Stimulated activated naive B cell treated with anti-CD40 and anti-IgM and Interleukin-4, amounts not matched to agents 10 μg/mL and 1 μg/mL and 100 μg/mL, for 72 hours (primary cell): ENCODE data around the gene NSMCE1.
"Not testable (repeated sequence)": the region's sequence is repeated elsewhere in the genome, so short reads cannot be mapped to it uniquely, and the experiment has no call there.

ENCODE experiments used
- ATAC-seq, 2 donors: fragments of 150-1000 bp; cut with Tn5 transposase; replicated peaks; 2 replicates each; pipeline ENCODE4 v1.10.0; 2021; ENCODE audit warnings: moderate library complexity in 1 of 2
- DNase-seq: peaks from one replicate; pipeline ENCODE4 v3.0.0; 2021
- H3K27ac Mint-ChIP-seq: one replicate; pipeline ENCODE4 v1.8.0; 2022; ENCODE audit warnings: mild to moderate bottlenecking, mixed read lengths
- H3K27me3 Mint-ChIP-seq, 2 donors: one replicate each; pipeline ENCODE4 v1.8.0; 2022; ENCODE audit warnings: mixed read lengths in 2 of 2
- H3K36me3 Mint-ChIP-seq, 2 donors: one replicate each; pipeline ENCODE4 v1.8.0; 2022; ENCODE audit warnings: mixed read lengths in 2 of 2, mild to moderate bottlenecking in 1 of 2
- H3K4me1 Mint-ChIP-seq, 2 donors: one replicate each; pipeline ENCODE4 v1.8.0; 2022; ENCODE audit warnings: mixed read lengths in 2 of 2, mild to moderate bottlenecking in 1 of 2
- H3K4me3 Mint-ChIP-seq, 2 donors: one replicate each; pipeline ENCODE4 v1.8.0; 2022; ENCODE audit warnings: mild to moderate bottlenecking in 2 of 2, mixed read lengths in 2 of 2, moderate library complexity in 1 of 2
- H3K9me3 Mint-ChIP-seq, 2 donors: one replicate each; pipeline ENCODE4 v1.8.0; 2022; ENCODE audit warnings: mixed read lengths in 2 of 2, mild to moderate bottlenecking in 1 of 2

The NSMCE1 gene

DNA sequence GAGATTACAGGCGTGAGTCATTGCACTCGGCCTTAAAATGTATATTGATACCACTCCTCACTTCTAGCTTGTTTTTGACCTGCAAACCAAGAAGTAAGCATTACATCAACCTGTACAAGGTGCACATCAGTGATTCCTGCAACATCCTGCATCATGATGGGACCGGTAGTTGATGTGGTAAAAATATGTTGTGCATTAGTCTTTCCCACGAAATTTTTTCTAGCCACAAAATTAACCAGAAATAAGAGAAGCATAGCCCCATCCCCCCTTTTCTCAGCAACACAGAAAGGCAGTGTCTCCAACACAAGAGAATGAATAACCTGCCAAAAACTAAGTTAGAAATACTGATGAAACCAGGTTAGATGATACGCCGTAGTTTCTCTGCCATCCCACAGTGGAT, 21.1 kb upstream of the NSMCE1 start:
- DNase-seq (no peak), ATAC-seq (peak; percentile 69 to 77)
- Mint-ChIP-seq H3K9me3 (peaks cover 5 to 14% of the 10 kb centered on the region in 2 donors), H3K27ac (peak overlapping the region; percentile 95), H3K27me3 (no peaks in the 10 kb centered on the region), H3K4me1 (peaks cover 57 to 74% of the 10 kb centered on the region in 2 donors), H3K36me3 (peaks cover 10 to 22% of the 10 kb centered on the region in 2 donors), H3K4me3 (peak overlapping the region; percentile 19 to 26)

DNA sequence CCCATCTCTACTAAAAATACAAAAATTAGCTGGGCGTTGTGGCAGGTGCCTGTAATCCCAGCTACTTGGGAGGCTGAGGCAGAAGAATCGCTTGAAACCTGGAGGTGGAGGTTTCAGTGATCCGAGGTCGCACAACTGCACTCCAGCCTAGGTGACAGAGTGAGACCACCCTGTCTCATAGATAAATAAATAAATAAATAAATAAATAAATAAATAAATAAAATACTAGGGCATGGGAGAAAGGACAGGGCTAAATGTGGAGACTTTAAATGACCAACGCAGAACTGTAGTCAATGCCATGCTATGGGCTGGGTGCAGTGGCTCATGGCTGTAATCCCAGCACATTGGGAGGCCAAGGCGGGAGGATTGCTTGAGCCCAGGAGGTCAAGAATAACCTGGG, 19.7 kb upstream of the NSMCE1 start:
- H3K27me3 Mint-ChIP-seq, H3K27ac Mint-ChIP-seq, ATAC-seq, H3K4me3 Mint-ChIP-seq, DNase-seq: not testable (repeated sequence)
- H3K4me1 Mint-ChIP-seq: peaks cover 63 to 84% of the 10 kb centered on the region in 2 donors
- peaks cover 13 to 22% of the 10 kb centered on the region in 2 donors for H3K36me3 Mint-ChIP-seq
- H3K9me3 Mint-ChIP-seq: peaks cover 5 to 14% of the 10 kb centered on the region in 2 donors

DNA sequence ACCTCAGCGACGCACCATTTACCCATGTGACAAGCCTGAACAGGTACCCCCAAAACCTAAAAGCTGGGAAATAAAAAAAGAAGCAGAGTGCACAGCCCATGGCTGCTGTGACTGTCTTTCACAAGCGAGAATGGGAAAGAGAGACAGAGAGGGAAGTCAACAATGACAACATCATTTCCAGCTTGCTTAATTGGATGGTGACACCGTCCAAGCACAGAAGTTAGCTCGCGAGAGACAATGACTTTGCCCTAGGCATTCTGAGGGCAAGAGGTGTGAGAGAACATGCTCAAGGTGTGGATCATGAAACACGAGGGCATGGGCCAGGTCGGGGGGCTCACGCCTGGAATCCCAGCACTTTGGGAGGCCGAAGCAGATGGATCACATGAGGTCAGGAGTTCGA, 19.3 kb upstream of the NSMCE1 start:
- Mint-ChIP-seq H3K4me3 (no peak overlapping the region), H3K4me1 (peaks cover 63 to 83% of the 10 kb centered on the region in 2 donors), H3K36me3 (peaks cover 13 to 22% of the 10 kb centered on the region in 2 donors), H3K27me3 (no peaks in the 10 kb centered on the region), H3K27ac (peak overlapping the region; percentile 62), H3K9me3 (peaks cover 5 to 14% of the 10 kb centered on the region in 2 donors)
- DNase-seq: no peak
- no peak for ATAC-seq

DNA sequence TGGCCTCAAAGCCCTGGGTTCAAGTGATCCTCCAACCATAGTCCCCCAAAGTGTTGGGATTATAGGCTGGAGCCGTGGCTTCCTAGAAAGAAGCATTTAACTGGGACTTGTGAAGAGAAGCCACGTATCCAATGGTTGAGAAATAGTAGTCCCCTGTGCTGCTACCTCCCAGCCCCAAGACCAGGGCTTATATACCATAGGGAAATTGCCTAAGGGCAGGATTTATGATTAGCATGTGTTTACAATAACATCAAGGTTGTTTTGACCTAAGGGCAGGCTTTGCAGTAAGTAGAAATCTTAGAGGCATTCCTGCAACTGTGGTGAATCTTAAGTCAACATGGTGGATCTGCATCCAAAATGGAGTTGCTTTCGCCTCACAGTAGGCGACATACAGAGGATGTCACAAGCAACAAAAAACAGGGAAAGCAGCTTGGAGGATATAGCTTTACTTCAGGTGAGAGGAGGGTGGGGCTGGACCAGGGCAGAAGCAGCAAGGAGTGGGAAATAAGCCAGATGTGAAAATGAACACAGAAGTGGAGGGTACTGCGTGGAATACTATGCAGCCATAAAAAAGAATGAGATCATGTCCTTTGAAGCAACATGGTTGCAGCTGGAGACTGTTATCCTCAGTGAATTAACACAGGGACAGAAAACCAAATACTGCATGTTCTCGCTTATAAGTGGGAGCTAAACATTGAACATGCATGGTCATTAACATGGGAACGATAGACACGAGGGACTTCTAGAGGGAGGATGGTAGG, 18.7 kb upstream of the NSMCE1 start:
- DNase-seq (no peak), ATAC-seq (no peak)
- peaks cover 66 to 85% of the 10 kb centered on the region in 2 donors for H3K4me1 Mint-ChIP-seq
- H3K9me3 Mint-ChIP-seq: peaks cover 5 to 14% of the 10 kb centered on the region in 2 donors
- H3K27ac Mint-ChIP-seq: peak overlapping the region; percentile 94
- no peaks in the 10 kb centered on the region for H3K27me3 Mint-ChIP-seq
- no peak overlapping the region for H3K4me3 Mint-ChIP-seq
- H3K36me3 Mint-ChIP-seq: peaks cover 15 to 26% of the 10 kb centered on the region in 2 donors

DNA sequence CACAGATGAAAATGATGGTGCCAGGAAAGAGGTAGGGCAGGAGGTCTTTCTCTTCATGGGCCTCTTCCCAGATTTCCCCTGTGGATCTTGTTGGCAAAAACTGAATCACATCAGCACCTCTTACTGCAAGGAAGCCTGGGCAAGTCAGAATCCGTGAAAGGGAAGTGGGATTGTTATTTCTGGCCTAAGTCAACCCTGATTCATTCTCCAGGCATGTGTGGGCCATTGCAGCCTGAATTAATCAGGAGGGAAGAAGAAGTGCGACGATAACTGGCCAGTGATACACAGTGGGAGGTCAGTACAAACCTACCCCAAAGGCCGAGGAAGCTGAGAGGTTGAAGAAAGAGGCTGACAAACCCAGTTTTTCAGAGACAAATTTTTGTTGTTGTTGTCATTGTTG, 17.9 kb upstream of the NSMCE1 start:
- H3K36me3 Mint-ChIP-seq: peaks cover 18 to 26% of the 10 kb centered on the region in 2 donors
- H3K9me3 Mint-ChIP-seq: peaks cover 5 to 14% of the 10 kb centered on the region in 2 donors
- no peaks in the 10 kb centered on the region for H3K27me3 Mint-ChIP-seq
- peak overlapping the region; percentile 94 for H3K27ac Mint-ChIP-seq
- DNase-seq (no peak), ATAC-seq (no peak)
- peaks cover 66 to 84% of the 10 kb centered on the region in 2 donors for H3K4me1 Mint-ChIP-seq
- no peak overlapping the region for H3K4me3 Mint-ChIP-seq

DNA sequence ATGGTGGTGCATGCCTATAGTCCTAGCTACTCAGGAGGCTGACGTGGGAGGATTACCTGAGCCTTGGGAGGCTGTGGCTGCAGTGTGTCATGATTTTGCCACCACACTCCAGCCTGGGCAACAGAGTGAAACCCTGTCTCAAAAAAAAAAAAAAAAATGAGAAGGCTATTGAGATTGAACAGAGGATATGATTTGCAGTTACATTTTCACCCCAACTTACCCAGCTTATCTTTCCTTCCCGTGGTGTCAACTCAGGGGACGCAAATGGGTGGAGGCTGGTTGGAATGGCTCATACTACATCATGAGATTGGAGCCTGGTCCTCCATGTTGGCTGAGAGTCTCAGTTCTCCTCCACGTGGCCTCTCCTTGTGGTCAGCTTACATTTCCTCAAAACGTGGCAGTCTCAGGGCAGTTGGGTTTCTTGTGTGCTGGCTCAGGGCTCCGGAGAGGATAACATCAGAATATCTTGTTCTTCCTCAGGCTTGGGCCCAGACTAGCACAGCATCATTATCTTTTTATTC, 17.2 kb upstream of the NSMCE1 start:
- Mint-ChIP-seq H3K4me3 (peak overlapping the region; percentile 18 to 56), H3K9me3 (peaks cover 5 to 14% of the 10 kb centered on the region in 2 donors), H3K27me3 (no peaks in the 10 kb centered on the region), H3K36me3 (peaks cover 15 to 26% of the 10 kb centered on the region in 2 donors), H3K27ac (peak overlapping the region; percentile 94), H3K4me1 (peaks cover 60 to 82% of the 10 kb centered on the region in 2 donors)
- DNase-seq: no peak
- peak; percentile 40 to 45 for ATAC-seq

DNA sequence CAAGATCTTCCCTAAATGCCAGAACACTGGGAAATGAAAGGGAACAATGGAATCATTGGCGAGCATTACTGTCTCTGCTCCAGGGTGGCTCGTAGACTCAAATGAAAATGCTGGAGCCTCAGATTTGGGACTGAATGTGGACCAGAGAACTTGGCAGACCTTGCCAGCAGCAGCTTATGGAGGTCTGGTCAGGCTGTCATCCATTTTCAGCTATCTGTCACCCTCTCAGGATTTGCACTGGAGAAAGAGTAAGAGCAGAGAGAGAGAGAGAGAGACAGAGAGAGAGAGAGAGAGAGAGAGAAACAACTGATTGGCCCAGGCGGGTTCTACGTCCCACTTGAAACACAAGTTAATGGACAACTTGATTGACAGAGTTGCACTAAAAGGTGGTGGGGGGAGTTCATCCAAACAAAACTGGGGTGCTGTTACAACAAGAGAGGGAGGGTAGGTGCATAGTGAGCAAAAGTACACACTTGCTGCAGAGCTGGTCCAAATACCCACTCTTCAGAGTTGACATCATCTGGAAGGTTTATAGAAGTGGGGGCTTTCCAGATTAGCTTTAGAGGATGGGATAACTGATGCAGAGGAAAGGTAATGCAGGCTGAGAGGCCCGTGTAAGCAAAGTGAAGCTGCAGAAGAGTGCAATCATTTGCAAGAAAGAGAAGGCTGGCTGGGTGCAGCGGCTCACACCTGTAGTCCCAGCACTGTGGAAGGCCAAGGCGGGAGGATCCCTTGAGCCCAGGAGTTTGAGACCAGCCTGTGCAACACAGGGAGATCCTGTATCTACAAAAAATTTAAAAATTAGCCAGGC, 16.5 kb upstream of the NSMCE1 start:
- peaks cover 5 to 14% of the 10 kb centered on the region in 2 donors for H3K9me3 Mint-ChIP-seq
- peak overlapping the region; percentile 30 to 56 for H3K4me3 Mint-ChIP-seq
- peaks cover 54 to 76% of the 10 kb centered on the region in 2 donors for H3K4me1 Mint-ChIP-seq
- H3K27me3 Mint-ChIP-seq: no peaks in the 10 kb centered on the region
- ATAC-seq (peak; percentile 66 to 67), DNase-seq (no peak)
- H3K36me3 Mint-ChIP-seq: peaks cover 15 to 26% of the 10 kb centered on the region in 2 donors
- peak overlapping the region; percentile 94 for H3K27ac Mint-ChIP-seq

DNA sequence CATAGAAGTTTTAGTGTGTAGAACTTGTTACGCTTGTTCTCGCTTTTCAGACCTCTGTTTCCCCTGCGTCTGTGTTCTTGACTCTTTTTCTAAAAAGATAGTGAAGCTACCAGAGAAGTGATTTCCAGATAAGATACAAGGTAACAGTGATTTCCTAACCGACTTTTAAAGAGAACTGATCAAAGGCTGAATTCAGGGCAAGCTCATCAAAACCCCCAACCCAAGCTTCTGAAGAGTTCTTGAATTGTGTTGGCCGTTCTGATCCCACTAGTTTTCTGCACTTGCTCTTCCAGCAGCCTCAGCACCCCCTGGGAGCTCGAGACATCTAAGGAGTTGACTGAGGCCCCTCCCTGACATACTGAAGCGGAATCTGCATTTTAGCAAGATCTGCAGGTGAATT, 12.7 kb upstream of the NSMCE1 start:
- ATAC-seq: no peak
- H3K4me3 Mint-ChIP-seq: no peak overlapping the region
- H3K36me3 Mint-ChIP-seq: peaks cover 10 to 18% of the 10 kb centered on the region in 2 donors
- no peak overlapping the region for H3K27ac Mint-ChIP-seq
- H3K4me1 Mint-ChIP-seq: peaks cover 35 to 48% of the 10 kb centered on the region in 2 donors
- H3K9me3 Mint-ChIP-seq: peaks cover 0 to 2% of the 10 kb centered on the region in 2 donors
- H3K27me3 Mint-ChIP-seq: no peaks in the 10 kb centered on the region
- no peak for DNase-seq

DNA sequence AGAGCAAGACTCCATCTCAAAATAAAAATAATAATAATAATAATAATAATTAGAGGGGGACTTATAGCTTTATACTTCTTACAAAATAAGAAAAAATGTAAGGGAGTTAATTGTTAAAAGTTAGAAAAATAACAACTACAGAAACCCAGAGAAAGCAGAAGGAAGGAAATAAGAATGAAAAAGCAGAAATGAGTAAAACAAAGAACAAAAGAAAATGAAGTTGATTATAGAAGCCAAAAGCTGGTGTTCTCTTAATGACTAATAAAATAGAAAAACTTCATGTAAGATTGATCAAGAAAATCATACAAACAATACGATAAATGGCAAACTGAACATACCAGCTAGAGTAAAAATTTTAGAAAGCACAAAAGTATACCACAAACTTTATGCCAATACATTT, 6.8 kb upstream of the NSMCE1 start:
- ATAC-seq (peak in 1 of 2 donors; percentile 8), DNase-seq (no peak)
- no peak overlapping the region for H3K4me3 Mint-ChIP-seq
- peaks cover 29 to 45% of the 10 kb centered on the region in 2 donors for H3K4me1 Mint-ChIP-seq
- peaks cover 3% of the 10 kb centered on the region in 2 donors for H3K9me3 Mint-ChIP-seq
- peaks cover 6 to 12% of the 10 kb centered on the region in 2 donors for H3K36me3 Mint-ChIP-seq
- no peaks in the 10 kb centered on the region for H3K27me3 Mint-ChIP-seq
- peak overlapping the region; percentile 90 for H3K27ac Mint-ChIP-seq

DNA sequence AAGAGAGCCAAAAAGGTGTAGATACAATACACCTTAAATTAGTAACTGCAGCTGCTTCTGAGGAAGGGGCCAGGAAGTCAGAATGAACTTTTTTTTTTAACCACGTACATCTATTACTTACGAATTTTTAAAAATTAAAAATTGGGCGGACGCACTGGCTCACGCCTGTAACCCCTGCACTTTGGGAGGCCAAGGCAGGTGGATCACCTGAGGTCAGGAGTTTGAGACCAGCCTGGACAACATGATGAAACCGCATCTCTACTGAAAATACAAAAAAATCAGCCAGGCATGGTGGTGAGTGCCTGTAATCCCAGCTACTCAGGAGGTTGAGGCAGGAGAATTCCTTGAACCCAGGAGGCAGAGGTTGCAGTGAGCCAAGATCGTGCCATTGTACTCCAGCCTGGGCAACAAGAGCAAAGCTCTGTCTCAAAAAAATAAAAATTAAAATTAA, 5.9 kb upstream of the NSMCE1 start:
- peak overlapping the region; percentile 99 for H3K27ac Mint-ChIP-seq
- not testable (repeated sequence) for DNase-seq, H3K9me3 Mint-ChIP-seq, H3K27me3 Mint-ChIP-seq, ATAC-seq
- H3K4me1 Mint-ChIP-seq: peaks cover 37 to 55% of the 10 kb centered on the region in 2 donors
- H3K36me3 Mint-ChIP-seq: peaks cover 8 to 12% of the 10 kb centered on the region in 2 donors
- peak overlapping the region; percentile 16 to 32 for H3K4me3 Mint-ChIP-seq

DNA sequence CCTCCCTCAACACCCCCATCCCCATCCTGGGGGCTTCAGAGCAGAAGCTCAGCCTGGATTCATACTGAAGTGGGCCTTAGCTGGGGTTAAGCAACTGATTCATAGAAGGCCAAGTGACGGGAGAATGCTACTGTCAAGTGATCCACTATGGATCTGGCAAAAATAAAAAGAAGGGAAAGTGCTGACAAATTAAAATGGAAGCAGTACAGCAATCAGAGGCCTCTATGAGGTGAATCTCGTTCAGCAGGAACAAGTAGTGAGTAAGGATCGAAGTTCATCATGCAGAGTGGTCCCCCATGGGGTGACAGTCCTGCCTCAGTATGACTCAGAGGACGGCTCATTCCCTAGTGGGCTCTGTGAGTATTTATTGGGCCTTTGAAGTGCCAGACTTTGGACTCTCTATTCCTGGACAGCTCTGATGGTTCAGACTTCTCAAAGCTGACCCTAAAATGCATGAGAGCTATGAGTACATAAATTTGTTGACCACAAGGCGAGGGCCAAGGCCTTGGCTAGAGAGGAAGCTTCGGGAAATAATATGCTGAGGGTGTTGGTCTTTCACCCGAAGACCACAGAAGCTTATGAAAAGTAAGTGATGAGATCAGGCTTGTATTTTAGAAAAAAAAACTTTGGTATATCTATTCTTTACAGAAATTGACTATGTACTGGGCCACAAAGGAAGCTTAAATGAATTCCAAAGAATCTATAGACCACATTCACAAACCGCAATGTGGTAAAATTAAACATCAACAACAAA, 5.3 kb upstream of the NSMCE1 start:
- peak; percentile 69 for DNase-seq
- H3K4me3 Mint-ChIP-seq: peak overlapping the region; percentile 32 to 53

DNA sequence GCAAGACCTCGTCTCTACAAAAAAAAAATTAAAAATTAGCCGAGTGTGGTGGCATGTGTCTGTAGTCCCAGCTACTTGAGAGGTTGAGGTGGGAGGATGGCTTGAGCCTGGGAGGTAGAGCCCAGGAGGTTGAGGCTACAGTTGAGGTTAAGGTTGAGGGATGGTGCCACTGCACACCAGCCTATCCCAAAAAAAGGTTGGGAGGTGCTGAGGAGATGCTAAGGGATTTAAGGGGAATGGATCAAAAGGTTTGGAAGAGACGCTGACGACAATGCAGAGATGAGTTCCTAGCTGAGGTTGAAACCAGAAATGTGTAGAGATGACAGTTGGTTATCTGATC, 4.7 kb upstream of the NSMCE1 start:
- no peak for DNase-seq
- Mint-ChIP-seq H3K27me3 (no peaks in the 10 kb centered on the region), H3K9me3 (peaks cover 3 to 4% of the 10 kb centered on the region in 2 donors), H3K27ac (peak overlapping the region; percentile 99), H3K4me3 (peak overlapping the region; percentile 34 to 53), H3K4me1 (peaks cover 46 to 65% of the 10 kb centered on the region in 2 donors), H3K36me3 (peaks cover 11 to 16% of the 10 kb centered on the region in 2 donors)
- ATAC-seq: no peak

More for the DNA sequence above, 5.3 kb upstream of the NSMCE1 start:
- H3K4me1 Mint-ChIP-seq: peaks cover 42 to 61% of the 10 kb centered on the region in 2 donors
- peaks cover 3% of the 10 kb centered on the region in 2 donors for H3K9me3 Mint-ChIP-seq
- ATAC-seq: peak; percentile 86 to 87
- H3K27me3 Mint-ChIP-seq: no peaks in the 10 kb centered on the region
- peaks cover 8 to 12% of the 10 kb centered on the region in 2 donors for H3K36me3 Mint-ChIP-seq
- peak overlapping the region; percentile 99 for H3K27ac Mint-ChIP-seq

DNA sequence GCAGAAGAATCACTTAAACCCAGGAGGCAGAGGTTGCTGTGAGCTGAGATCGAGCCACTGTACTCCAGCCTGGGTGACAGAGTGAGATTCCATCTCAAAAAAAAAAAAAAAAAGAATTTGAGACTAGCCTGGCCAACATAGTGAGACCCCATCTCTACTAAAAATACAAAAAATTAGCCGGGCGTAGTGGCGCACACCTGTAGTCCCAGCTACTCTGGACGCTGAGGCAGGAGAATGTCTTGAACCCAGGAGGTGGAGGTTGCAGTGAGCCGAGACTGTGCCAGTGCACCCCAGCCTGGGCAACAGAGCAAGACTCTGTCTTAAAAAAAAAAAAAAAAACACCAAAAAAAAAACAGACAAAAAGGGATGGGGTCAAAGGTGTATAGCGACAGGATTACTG, 4.1 kb upstream of the NSMCE1 start:
- not testable (repeated sequence) for H3K9me3 Mint-ChIP-seq, H3K27me3 Mint-ChIP-seq, ATAC-seq, DNase-seq
- Mint-ChIP-seq H3K4me1 (peaks cover 48 to 68% of the 10 kb centered on the region in 2 donors), H3K4me3 (peak overlapping the region in 1 of 2 donors; percentile 70), H3K36me3 (peaks cover 15 to 21% of the 10 kb centered on the region in 2 donors), H3K27ac (peak overlapping the region; percentile 99)
